IMR-90 (cell line): ENCODE data around the gene DPP8. TPM values are rescaled to one million over a fixed set of nuclear protein-coding genes. Genes with fewer than 3 reads are reported as not detected.

Source experiments
- ATAC-seq: fragments of 200-7000 bp; cut with Tn5 transposase; 2 replicates; pipeline ENCODE4 v1.9.1; 2020; ENCODE audit warnings: low read depth, mild to moderate bottlenecking, moderate library complexity
- BruUV-seq: library from RNA; stranded (reverse); fragments of 400-500 nt; replicated peaks from 2 replicates; lab custom pipeline; 2021; lab: Mats Ljungman, UMichigan
- CTCF ChIA-PET: fragments of 300-600 bp; formaldehyde crosslinking; extraction: SDS; loops from one replicate; lab custom pipeline; 2021; ENCODE audit warnings: antibody characterized with exemption; lab: Yijun Ruan, JAX
- POLR2A ChIA-PET: fragments of 300-600 bp; sonication (Branson Sonifier 250); formaldehyde crosslinking; loops from one replicate; lab custom pipeline; 2022; ENCODE audit warnings: antibody characterized with exemption; ENCODE audit not compliant: unreplicated experiment; lab: Charles Lee
- DNase-seq: peaks from one replicate; pipeline ENCODE4 v3.0.0; 2013
- H2AFZ ChIP-seq: replicated peaks from 2 replicates; pipeline ENCODE3; 2013; ENCODE audit warnings: low read length, mild to moderate bottlenecking; ENCODE audit not compliant: poor library complexity
- H2AK5ac ChIP-seq: 2 replicates; pipeline ENCODE4 v1.6.1; 2013; ENCODE audit warnings: low read depth, low read length, inconsistent platforms
- H2AK9ac ChIP-seq: replicated peaks from 2 replicates; pipeline ENCODE3; 2013; ENCODE audit warnings: mild to moderate bottlenecking, low read depth, low read length, moderate library complexity; ENCODE audit not compliant: poor library complexity
- H2BK120ac ChIP-seq: 2 replicates; pipeline ENCODE4 v1.6.1; 2013; ENCODE audit warnings: low read depth, low read length, inconsistent platforms
- H2BK15ac ChIP-seq: 3 replicates; pipeline ENCODE4 v1.6.1; 2013; ENCODE audit warnings: low read depth, low read length, inconsistent platforms
- H2BK20ac ChIP-seq: 2 replicates; pipeline ENCODE4 v1.6.1; 2013; ENCODE audit warnings: low read depth, mild to moderate bottlenecking, inconsistent platforms, low read length, moderate library complexity
- H2BK5ac ChIP-seq: 2 replicates; pipeline ENCODE4 v1.6.1; 2013; ENCODE audit warnings: mild to moderate bottlenecking, low read depth, low read length, inconsistent platforms; ENCODE audit not compliant: poor library complexity, severe bottlenecking
- H3K14ac ChIP-seq: replicated peaks from 2 replicates; pipeline ENCODE4 v1.6.1; 2013; ENCODE audit warnings: low read depth, low read length, inconsistent platforms
- H3K18ac ChIP-seq: 2 replicates; pipeline ENCODE4 v1.6.1; 2013; ENCODE audit warnings: low read depth, low read length, control low read depth
- H3K23ac ChIP-seq: 2 replicates; pipeline ENCODE4 v1.6.1; 2013; ENCODE audit warnings: low read depth, low read length, inconsistent platforms
- H3K27ac ChIP-seq: 2 replicates; pipeline ENCODE4 v1.5.1; 2013; ENCODE audit warnings: mild to moderate bottlenecking, control low read depth, low read length; ENCODE audit not compliant: insufficient read depth
- H3K27me3 ChIP-seq: 2 replicates; pipeline ENCODE4 v1.6.1; 2013; ENCODE audit warnings: low read length; ENCODE audit not compliant: control insufficient read depth, insufficient read depth
- H3K36me3 ChIP-seq: 2 replicates; pipeline ENCODE4 v1.6.1; 2013; ENCODE audit warnings: low read length, mixed read lengths; ENCODE audit not compliant: control insufficient read depth, insufficient read depth
- H3K4ac ChIP-seq: 2 replicates; pipeline ENCODE4 v1.6.1; 2013; ENCODE audit warnings: low read depth, low read length, inconsistent platforms
- H3K4me1 ChIP-seq: 2 replicates; pipeline ENCODE4 v1.6.1; 2013; ENCODE audit warnings: low read length, mixed read lengths; ENCODE audit not compliant: control insufficient read depth, insufficient read depth
- H3K4me2 ChIP-seq: 2 replicates; pipeline ENCODE4 v1.6.1; 2013; ENCODE audit warnings: low read depth, mild to moderate bottlenecking, control low read depth, low read length, moderate library complexity
- H3K4me3 ChIP-seq: 2 replicates; pipeline ENCODE4 v1.5.1; 2013; ENCODE audit warnings: low read depth, mild to moderate bottlenecking, control low read depth, low read length, moderate library complexity; ENCODE audit not compliant: insufficient read depth
- H3K56ac ChIP-seq: 2 replicates; pipeline ENCODE4 v1.6.1; 2013; ENCODE audit warnings: low read length, inconsistent platforms; ENCODE audit not compliant: insufficient read depth; ENCODE audit errors: extremely low read depth
- H3K79me1 ChIP-seq, 2 experiments: 2 replicates each; pipeline ENCODE4 v1.6.1; 2013; ENCODE audit warnings: low read length in 2 of 2, inconsistent platforms in 1 of 2, low read depth in 1 of 2
- H3K9ac ChIP-seq: 2 replicates; pipeline ENCODE4 v1.6.1; 2013; ENCODE audit warnings: low read depth, low read length, control low read depth
- H3K9me1 ChIP-seq: 2 replicates; pipeline ENCODE4 v1.6.1; 2013; ENCODE audit warnings: low read length, inconsistent platforms; ENCODE audit not compliant: insufficient read depth
- H3K9me3 ChIP-seq: 2 replicates; pipeline ENCODE4 v1.6.1; 2013; ENCODE audit warnings: low read length; ENCODE audit not compliant: control insufficient read depth, insufficient read depth
- H4K20me1 ChIP-seq: 2 replicates; pipeline ENCODE4 v1.6.1; 2013; ENCODE audit warnings: low read length, inconsistent platforms; ENCODE audit not compliant: insufficient read depth
- H4K5ac ChIP-seq: 2 replicates; pipeline ENCODE4 v1.6.1; 2013; ENCODE audit warnings: mild to moderate bottlenecking, low read depth, low read length, control low read depth
- H4K8ac ChIP-seq, 2 experiments: 2 replicates each; pipeline ENCODE4 v1.6.1; 2013; ENCODE audit warnings: low read depth in 2 of 2, low read length in 2 of 2, control low read depth in 1 of 2, inconsistent platforms in 1 of 2
- H4K91ac ChIP-seq: 2 replicates; pipeline ENCODE4 v1.6.1; 2013; ENCODE audit warnings: low read depth, low read length, inconsistent platforms; ENCODE audit not compliant: insufficient read depth
- CEBPB ChIP-seq: IDR thresholded peaks from 2 replicates; pipeline ENCODE4 v1.6.1; 2012; ENCODE audit warnings: low read depth, low read length, improper control_type of control experiment
- CHD1 ChIP-seq: IDR thresholded peaks from 2 replicates; pipeline ENCODE4 v1.6.1; 2012; ENCODE audit warnings: low read depth, low read length, improper control_type of control experiment
- CTCF ChIP-seq: conservative IDR thresholded peaks from 2 replicates; pipeline ENCODE4 v1.5.1; 2012; ENCODE audit warnings: mild to moderate bottlenecking, low read depth, low read length, improper control_type of control experiment
- ELK1 ChIP-seq: fragments of 150-350 bp; IDR thresholded peaks from 2 replicates; pipeline ENCODE4 v1.6.1; 2016; ENCODE audit warnings: low read depth, mild to moderate bottlenecking, low read length, moderate library complexity, borderline replicate concordance
- FOS ChIP-seq: fragments of 150-350 bp; IDR thresholded peaks from 2 replicates; pipeline ENCODE4 v1.6.1; 2016; ENCODE audit warnings: low read depth, low read length
- MAFK ChIP-seq: IDR thresholded peaks from 2 replicates; pipeline ENCODE4 v1.6.1; 2012; ENCODE audit warnings: low read depth, low read length, improper control_type of control experiment
- MAZ ChIP-seq: IDR thresholded peaks from 2 replicates; pipeline ENCODE4 v1.6.1; 2012; ENCODE audit warnings: low read depth, mild to moderate bottlenecking, low read length, improper control_type of control experiment, moderate library complexity, borderline replicate concordance
- NFE2L2 ChIP-seq: fragments of 150-350 bp; IDR thresholded peaks from 2 replicates; pipeline ENCODE4 v1.6.1; 2016; ENCODE audit warnings: low read depth, mild to moderate bottlenecking, low read length
- RAD21 ChIP-seq: IDR thresholded peaks from 2 replicates; pipeline ENCODE4 v1.6.1; 2012; ENCODE audit warnings: low read length, improper control_type of control experiment
- RCOR1 ChIP-seq: IDR thresholded peaks from 2 replicates; pipeline ENCODE4 v1.6.1; 2012; ENCODE audit warnings: mild to moderate bottlenecking, low read length, improper control_type of control experiment; ENCODE audit not compliant: insufficient replicate concordance
- WGBS, 2 experiments: methylation state at CpG; one replicate each; pipeline versions ENCODE4 v1.1.5 to v1.1.7; 2013; ENCODE audit warnings: missing lambda C conversion rate in 2 of 2; ENCODE audit not compliant: insufficient read length in 1 of 2; ENCODE audit errors: extremely low coverage in 2 of 2; 5-methylcytosine and 5-hydroxymethylcytosine counted together
- dilution Hi-C: fragments of 300-500 bp; cut with HindIII; formaldehyde crosslinking; loops from one replicate; pipeline ENCODE4 v1.14.3; 2018; ENCODE audit warnings: low sequenced_read_pairs; ENCODE audit not compliant: unreplicated experiment
- in situ Hi-C: fragments of 300-500 bp; cut with MboI; formaldehyde crosslinking; loops from 3 replicates; pipeline ENCODE4 v1.14.3; 2019; ENCODE audit warnings: low sequenced_read_pairs, inconsistent platforms, mixed read lengths
- intact Hi-C: fragments of 100-400 bp; cut with micrococcal nuclease; formaldehyde crosslinking; loops from 2 replicates; pipeline ENCODE4 v1.10.0; 2022
- polyA plus RNA-seq, 3 experiments: library from polyadenylated mRNA; depleted of rRNA; stranded (reverse); fragments of >200 nt; gene quantifications; 2 replicates each; pipeline ENCODE4 v1.2.3, GENCODE V29; 2012; ENCODE audit warnings: low replicate concordance in 1 of 3
- total RNA-seq: library from RNA; depleted of rRNA; stranded (reverse); fragments of >200 nt; gene quantifications from 2 replicates; pipeline ENCODE4 v1.2.3, GENCODE V29; 2012

DPP8 gene
- total and polyA plus RNA-seq, 2 of the 4 experiments (the other 2 are of a cell fraction) = 10.7 to 29.4 TPM

- POLR2A ChIA-PET = no interaction called here
- intact Hi-C loops = no loop called here
These were observed 93.4 kb downstream of the DPP8 start for GRCh38 chr15:65423976-65424679.

More at GRCh38 chr15:65423976-65424679, 93.4 kb downstream of the DPP8 start:
- in situ Hi-C loops = no loop called here
- no peaks in the 10 kb centered on the region for H3K36me3 ChIP-seq
- H2AK9ac ChIP-seq = no peak overlapping the region
- TF ChIP-seq ELK1 (no peak), CTCF (no peak), RCOR1 (no peak), CEBPB (no peak), CHD1 (no peak), MAFK (no peak), NFE2L2 (no peak), RAD21 (no peak), FOS (no peak), MAZ (no peak)
- no peak overlapping the region for H2BK120ac ChIP-seq
- no peaks in the 10 kb centered on the region for H3K9me3 ChIP-seq
- CTCF ChIA-PET = no interaction called here
- H4K8ac ChIP-seq = no peak overlapping the region
- H3K56ac ChIP-seq = no peak overlapping the region
- DNase-seq (peak; percentile 51), ATAC-seq (0 out of 2 replicates have a peak, but pooled peaks have one; percentile 9)
- H3K9me1 ChIP-seq = peaks cover 16% of the 10 kb centered on the region
- H3K14ac ChIP-seq = no peak overlapping the region
- H4K91ac ChIP-seq = no peak overlapping the region
- no peak overlapping the region for H3K4ac ChIP-seq
- WGBS, 2 experiments = 84% methylated on average over 9 of the region's 9 CpGs; no CpG with 5 or more reads in 1 of the 2 experiments
- no peak overlapping the region for H3K4me2 ChIP-seq
- H3K27me3 ChIP-seq = peaks cover 20% of the 10 kb centered on the region; the same call in 1 of the 2 replicates
- H4K5ac ChIP-seq = no peak overlapping the region
- H3K27ac ChIP-seq = no peak overlapping the region
- H3K4me3 ChIP-seq = no peak overlapping the region
- H3K18ac ChIP-seq = no peak overlapping the region
- H2AFZ ChIP-seq = no peak overlapping the region
- no peak overlapping the region for H2AK5ac ChIP-seq
- peaks cover 7% of the 10 kb centered on the region; the same call in 1 of the 2 replicates for H4K20me1 ChIP-seq
- H3K4me1 ChIP-seq = peaks cover 7% of the 10 kb centered on the region
- H3K79me1 ChIP-seq = peaks cover 0 to 18% of the 10 kb centered on the region in 2 experiments; a peak in 2 of 4 replicates
- dilution Hi-C loops = no loop called here
- H2BK5ac ChIP-seq = no peak overlapping the region
- no peak overlapping the region for H2BK15ac ChIP-seq
- no TSS peak for BruUV-seq
- no peak overlapping the region for H2BK20ac ChIP-seq
- H3K9ac ChIP-seq = no peak overlapping the region
- H3K23ac ChIP-seq = no peak overlapping the region
